ENCODE measurements around the gene TTC7B.

Gene TTC7B

GRCh38 chr14:90558983-90559590 is 257.1 kb downstream of the TTC7B start:
- DNase-seq (ENCODE audit: low read depth in 2 of 2), result no peak

GRCh38 chr14:90558041-90558982 is 257.9 kb downstream of the TTC7B start:
- DNase-seq (ENCODE audit: low read depth in 2 of 2), result no peak

- DNase-seq (ENCODE audit: low read depth in 2 of 2), result no peak
Measured at GRCh38 chr14:90557516-90557915, 258.7 kb downstream of the TTC7B start.

GRCh38 chr14:90556666-90557450 is 259.4 kb downstream of the TTC7B start:
- no peak for DNase-seq (ENCODE audit: low read depth in 2 of 2)

- DNase-seq (ENCODE audit: low read depth in 2 of 2), result no peak
Measured at GRCh38 chr14:90556012-90556477, 260.2 kb downstream of the TTC7B start.

GRCh38 chr14:90555126-90556011 is 260.9 kb downstream of the TTC7B start:
- no peak for DNase-seq (ENCODE audit: low read depth in 2 of 2)

- DNase-seq (ENCODE audit: low read depth in 2 of 2), result no peak
Measured at GRCh38 chr14:90554341-90554740, 261.9 kb downstream of the TTC7B start.

- DNase-seq (ENCODE audit: low read depth in 2 of 2), result no peak
Measured at GRCh38 chr14:90553921-90554336, 262.3 kb downstream of the TTC7B start.

- no peak for DNase-seq (ENCODE audit: low read depth in 2 of 2)
Measured at GRCh38 chr14:90553298-90553920, 262.8 kb downstream of the TTC7B start.

- no peak for DNase-seq (ENCODE audit: low read depth in 2 of 2)
Measured at GRCh38 chr14:90552465-90553297, 263.5 kb downstream of the TTC7B start.

- DNase-seq (ENCODE audit: low read depth in 2 of 2), result no peak
Measured at GRCh38 chr14:90551733-90552464, 264.3 kb downstream of the TTC7B start.

GRCh38 chr14:90551070-90551704 is 265.0 kb downstream of the TTC7B start:
- no peak for DNase-seq (ENCODE audit: low read depth in 2 of 2)

GRCh38 chr14:90549794-90550641 is 266.2 kb downstream of the TTC7B start:
- no peak for DNase-seq (ENCODE audit: low read depth in 2 of 2)

- DNase-seq (ENCODE audit: low read depth in 2 of 2), result no peak
Measured at GRCh38 chr14:90548455-90548854, 267.8 kb downstream of the TTC7B start.

GRCh38 chr14:90547968-90548367 is 268.3 kb downstream of the TTC7B start:
- no peak for DNase-seq (ENCODE audit: low read depth in 2 of 2)

- no peak for DNase-seq (ENCODE audit: low read depth in 2 of 2)
Measured at GRCh38 chr14:90547250-90547649, 269.0 kb downstream of the TTC7B start.

- no peak for DNase-seq (ENCODE audit: low read depth in 2 of 2)
Measured at GRCh38 chr14:90546767-90547166, 269.5 kb downstream of the TTC7B start.

Data from stimulated activated CD4-positive, alpha-beta T cell treated with anti-CD3 and anti-CD28 coated beads, Interleukin-4, amount 100 ng/mL, for 48 hours (primary cell).